T-helper 17 cell (primary cell): ENCODE results near the gene DDX31. TPM values are rescaled to one million over a fixed set of nuclear protein-coding genes. Genes with fewer than 3 reads are reported as not detected.

ENCODE experiments used
- ATAC-seq: fragments of 150-1000 bp; cut with Tn5 transposase; 2 replicates; pipeline ENCODE4 v1.10.0; 2021; ENCODE audit warnings: mild to moderate bottlenecking, moderate library complexity
- DNase-seq, 3 donors: peaks; one replicate each; pipeline versions ENCODE4 v3.0.0 to v3.0.0-alpha.2; 2020 to 2021
- H3K9me3 ChIP-seq: one replicate; pipeline ENCODE4 v1.7.0; 2013; ENCODE audit warnings: low read length, mild to moderate bottlenecking; ENCODE audit not compliant: control insufficient read depth, poor library complexity, severe bottlenecking
- H3K27ac Mint-ChIP-seq: one replicate; pipeline ENCODE4 v1.8.0; 2022; ENCODE audit warnings: mild to moderate bottlenecking, moderate library complexity, mixed read lengths
- H3K27me3 Mint-ChIP-seq: one replicate; pipeline ENCODE4 v1.8.0; 2022; ENCODE audit warnings: mixed read lengths
- H3K36me3 Mint-ChIP-seq: one replicate; pipeline ENCODE4 v1.8.0; 2022; ENCODE audit warnings: low read depth, mixed read lengths
- H3K4me1 Mint-ChIP-seq: one replicate; pipeline ENCODE4 v1.8.0; 2022; ENCODE audit warnings: mild to moderate bottlenecking, mixed read lengths
- H3K4me3 Mint-ChIP-seq: one replicate; pipeline ENCODE4 v1.8.0; 2022; ENCODE audit warnings: mild to moderate bottlenecking, moderate library complexity, mixed read lengths
- total RNA-seq, 4 donors: library from RNA in 2 of 4; stranded (reverse) in 2 of 4; gene quantifications; one replicate each; pipeline ENCODE4 v1.2.3 and lab custom pipeline; 2022 to 2026

The DDX31 gene
- total RNA-seq, 2 donors from 2014 or later: 12.6 to 15.5 TPM

GRCh38 chr9:132595319-132595718 is 74.5 kb downstream of the DDX31 start:
- DNase-seq (no peak), ATAC-seq (no peak)
- peaks cover 55% of the 10 kb centered on the region for H3K27me3 Mint-ChIP-seq
- H3K9me3 ChIP-seq: no peaks in the 10 kb centered on the region
- H3K4me1 Mint-ChIP-seq: peaks cover 6% of the 10 kb centered on the region
- no peak overlapping the region for H3K27ac Mint-ChIP-seq
- H3K36me3 Mint-ChIP-seq: peaks cover 21% of the 10 kb centered on the region
- no peak overlapping the region for H3K4me3 Mint-ChIP-seq

- H3K36me3 Mint-ChIP-seq: peaks cover 21% of the 10 kb centered on the region
- peaks cover 11% of the 10 kb centered on the region for H3K4me1 Mint-ChIP-seq
- no peak overlapping the region for H3K27ac Mint-ChIP-seq
- DNase-seq (no peak), ATAC-seq (no peak)
- no peaks in the 10 kb centered on the region for H3K9me3 ChIP-seq
- no peak overlapping the region for H3K4me3 Mint-ChIP-seq
- peaks cover 57% of the 10 kb centered on the region for H3K27me3 Mint-ChIP-seq
These were observed 75.4 kb downstream of the DDX31 start for GRCh38 chr9:132594412-132594811.

GRCh38 chr9:132592451-132592850 is 77.3 kb downstream of the DDX31 start:
- Mint-ChIP-seq H3K27ac (no peak overlapping the region), H3K4me3 (no peak overlapping the region), H3K4me1 (peaks cover 12% of the 10 kb centered on the region), H3K27me3 (peaks cover 67% of the 10 kb centered on the region), H3K36me3 (peaks cover 19% of the 10 kb centered on the region)
- no peaks in the 10 kb centered on the region for H3K9me3 ChIP-seq
- DNase-seq (no peak), ATAC-seq (no peak)

- no peaks in the 10 kb centered on the region for H3K9me3 ChIP-seq
- DNase-seq (no peak), ATAC-seq (no peak)
- Mint-ChIP-seq H3K27ac (no peak overlapping the region), H3K36me3 (peaks cover 19% of the 10 kb centered on the region), H3K4me1 (peaks cover 12% of the 10 kb centered on the region), H3K4me3 (no peak overlapping the region), H3K27me3 (peaks cover 68% of the 10 kb centered on the region)
These were observed 78.0 kb downstream of the DDX31 start for GRCh38 chr9:132591751-132592314.

- Mint-ChIP-seq H3K36me3 (peaks cover 13% of the 10 kb centered on the region), H3K4me3 (peak overlapping the region; percentile 12), H3K27me3 (peaks cover 68% of the 10 kb centered on the region), H3K27ac (no peak overlapping the region), H3K4me1 (peaks cover 12% of the 10 kb centered on the region)
- ATAC-seq: no peak
- no peak for DNase-seq
- no peaks in the 10 kb centered on the region for H3K9me3 ChIP-seq
These were observed 78.5 kb downstream of the DDX31 start for GRCh38 chr9:132591244-132591643.

GRCh38 chr9:132590318-132591182 is 79.2 kb downstream of the DDX31 start:
- H3K4me1 Mint-ChIP-seq: peaks cover 15% of the 10 kb centered on the region
- H3K27ac Mint-ChIP-seq: no peak overlapping the region
- DNase-seq (no peak), ATAC-seq (no peak)
- H3K4me3 Mint-ChIP-seq: peak overlapping the region; percentile 12
- H3K9me3 ChIP-seq: no peaks in the 10 kb centered on the region
- peaks cover 68% of the 10 kb centered on the region for H3K27me3 Mint-ChIP-seq
- peaks cover 8% of the 10 kb centered on the region for H3K36me3 Mint-ChIP-seq

GRCh38 chr9:132590037-132590317 is 79.8 kb downstream of the DDX31 start:
- no peaks in the 10 kb centered on the region for H3K9me3 ChIP-seq
- DNase-seq (no peak), ATAC-seq (no peak)
- Mint-ChIP-seq H3K4me1 (peaks cover 15% of the 10 kb centered on the region), H3K27ac (no peak overlapping the region), H3K4me3 (no peak overlapping the region), H3K27me3 (peaks cover 69% of the 10 kb centered on the region), H3K36me3 (peaks cover 8% of the 10 kb centered on the region)

- H3K36me3 Mint-ChIP-seq: peaks cover 8% of the 10 kb centered on the region
- ATAC-seq (no peak), DNase-seq (no peak)
- H3K27me3 Mint-ChIP-seq: peaks cover 71% of the 10 kb centered on the region
- H3K9me3 ChIP-seq: no peaks in the 10 kb centered on the region
- peak overlapping the region; percentile 39 for H3K27ac Mint-ChIP-seq
- peaks cover 15% of the 10 kb centered on the region for H3K4me1 Mint-ChIP-seq
- H3K4me3 Mint-ChIP-seq: no peak overlapping the region
These were observed 80.4 kb downstream of the DDX31 start for GRCh38 chr9:132589148-132590036.

- Mint-ChIP-seq H3K4me1 (peaks cover 15% of the 10 kb centered on the region), H3K4me3 (no peak overlapping the region), H3K27me3 (peaks cover 74% of the 10 kb centered on the region), H3K36me3 (peaks cover 7% of the 10 kb centered on the region), H3K27ac (peak overlapping the region; percentile 39)
- DNase-seq (no peak), ATAC-seq (no peak)
- no peaks in the 10 kb centered on the region for H3K9me3 ChIP-seq
These were observed 81.2 kb downstream of the DDX31 start for GRCh38 chr9:132588501-132589147.

- ATAC-seq: no peak
- H3K9me3 ChIP-seq: no peaks in the 10 kb centered on the region
- Mint-ChIP-seq H3K4me1 (peaks cover 15% of the 10 kb centered on the region), H3K36me3 (peaks cover 5% of the 10 kb centered on the region), H3K27me3 (peaks cover 74% of the 10 kb centered on the region), H3K27ac (no peak overlapping the region), H3K4me3 (no peak overlapping the region)
- DNase-seq: no peak
These were observed 81.7 kb downstream of the DDX31 start for GRCh38 chr9:132588098-132588497.

GRCh38 chr9:132587592-132587955 is 82.2 kb downstream of the DDX31 start:
- Mint-ChIP-seq H3K4me1 (peaks cover 15% of the 10 kb centered on the region), H3K27ac (no peak overlapping the region), H3K27me3 (peaks cover 74% of the 10 kb centered on the region), H3K36me3 (peaks cover 5% of the 10 kb centered on the region), H3K4me3 (no peak overlapping the region)
- no peaks in the 10 kb centered on the region for H3K9me3 ChIP-seq
- DNase-seq (no peak), ATAC-seq (no peak)

- no peak overlapping the region for H3K4me3 Mint-ChIP-seq
- peak overlapping the region; percentile 46 for H3K27ac Mint-ChIP-seq
- peaks cover 15% of the 10 kb centered on the region for H3K4me1 Mint-ChIP-seq
- H3K9me3 ChIP-seq: no peaks in the 10 kb centered on the region
- ATAC-seq (no peak), DNase-seq (no peak)
- H3K36me3 Mint-ChIP-seq: peaks cover 5% of the 10 kb centered on the region
- H3K27me3 Mint-ChIP-seq: peaks cover 70% of the 10 kb centered on the region
These were observed 82.8 kb downstream of the DDX31 start for GRCh38 chr9:132586830-132587591.
